Mucosa of descending colon (tissue), 3 donors: Measurements from ENCODE around the gene C1QL1. TPM values are rescaled to one million over a fixed set of nuclear protein-coding genes. Genes with fewer than 3 reads are reported as not detected.

Experiments used
- ATAC-seq: fragments of 200-7000 bp; cut with Tn5 transposase; one replicate; pipeline ENCODE4 v1.9.1; 2020; ENCODE audit warnings: mild to moderate bottlenecking, moderate library complexity
- DNase-seq, 3 donors: peaks; one replicate each; pipeline ENCODE4 v3.0.0-alpha.2; 2020
- H3K36me3 ChIP-seq: fragments of 200-600 bp; one replicate; pipeline ENCODE4 v1.8.0; 2021; ENCODE audit warnings: low read depth, mild to moderate bottlenecking
- H3K4me1 ChIP-seq: fragments of 200-600 bp; one replicate; pipeline ENCODE4 v1.8.0; 2021; ENCODE audit warnings: low read depth, mild to moderate bottlenecking
- H3K4me3 ChIP-seq: fragments of 200-600 bp; one replicate; pipeline ENCODE4 v1.8.0; 2021; ENCODE audit warnings: mild to moderate bottlenecking
- H3K9me3 ChIP-seq: fragments of 200-600 bp; one replicate; pipeline ENCODE4 v1.8.0; 2021; ENCODE audit warnings: mild to moderate bottlenecking
- intact Hi-C, 2 donors: fragments of 100-400 bp; cut with DNase I in 1 of 2; cut with micrococcal nuclease in 1 of 2; formaldehyde crosslinking; loops; one replicate each; pipeline versions ENCODE4 v1.11.0 to v1.11.1; 2022; cut with DNase I, micrococcal nuclease
- total RNA-seq, 3 donors: library from RNA; stranded (reverse); fragmentation: NEBNext Ultra II Directional in 2 of 3; extraction: Animal tissue kit (Norgen Biotek cat#: 25700) in 2 of 3; gene quantifications; one replicate each; pipeline versions ENCODE4 v1.2.1 to v1.2.4, GENCODE V29; 2021 to 2023
- TF ChIP-seq, protein P1 (sequence below): fragments of 200-600 bp; IDR thresholded peaks from one replicate; pipeline ENCODE4 v1.8.0; 2022; ENCODE audit warnings: antibody characterized with exemption, mild to moderate bottlenecking
- donor health status: DM: no; HTN: no; CAD: no; lungs with moderate emphysema.
- donor health status: DM: no; HTN: no; CAD: no.
- donor health status: DM: no; HTN: yes; CAD: no.

Gene C1QL1
- total RNA-seq, 3 donors from 2014 or later: 0.29 to 6.5 (median 0.60) TPM

DNA sequence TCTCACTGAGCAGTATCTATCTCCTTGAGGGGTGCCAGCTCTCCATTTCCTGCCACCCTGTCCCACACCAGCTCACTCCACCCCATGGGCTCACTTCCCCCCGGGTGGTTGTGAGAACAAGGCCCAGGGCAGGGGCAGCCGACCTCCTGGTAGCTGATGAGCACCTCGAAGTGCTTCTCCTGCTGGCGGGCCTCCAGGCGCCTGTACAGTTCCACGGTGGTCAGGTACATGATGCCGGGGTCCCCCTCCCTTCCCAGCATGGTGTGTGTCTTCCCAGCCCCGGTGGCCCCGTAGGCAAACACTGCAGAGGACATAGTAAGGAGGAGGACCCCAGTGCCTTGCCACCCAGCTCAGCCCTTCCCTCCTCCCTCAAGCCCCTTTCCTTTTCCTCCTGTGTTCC is 33.0 kb downstream of the C1QL1 start:
- no peaks in the 10 kb centered on the region for H3K36me3 ChIP-seq
- H3K4me1 ChIP-seq: no peaks in the 10 kb centered on the region
- no peaks in the 10 kb centered on the region for H3K9me3 ChIP-seq
- TF ChIP-seq, protein P1, sequence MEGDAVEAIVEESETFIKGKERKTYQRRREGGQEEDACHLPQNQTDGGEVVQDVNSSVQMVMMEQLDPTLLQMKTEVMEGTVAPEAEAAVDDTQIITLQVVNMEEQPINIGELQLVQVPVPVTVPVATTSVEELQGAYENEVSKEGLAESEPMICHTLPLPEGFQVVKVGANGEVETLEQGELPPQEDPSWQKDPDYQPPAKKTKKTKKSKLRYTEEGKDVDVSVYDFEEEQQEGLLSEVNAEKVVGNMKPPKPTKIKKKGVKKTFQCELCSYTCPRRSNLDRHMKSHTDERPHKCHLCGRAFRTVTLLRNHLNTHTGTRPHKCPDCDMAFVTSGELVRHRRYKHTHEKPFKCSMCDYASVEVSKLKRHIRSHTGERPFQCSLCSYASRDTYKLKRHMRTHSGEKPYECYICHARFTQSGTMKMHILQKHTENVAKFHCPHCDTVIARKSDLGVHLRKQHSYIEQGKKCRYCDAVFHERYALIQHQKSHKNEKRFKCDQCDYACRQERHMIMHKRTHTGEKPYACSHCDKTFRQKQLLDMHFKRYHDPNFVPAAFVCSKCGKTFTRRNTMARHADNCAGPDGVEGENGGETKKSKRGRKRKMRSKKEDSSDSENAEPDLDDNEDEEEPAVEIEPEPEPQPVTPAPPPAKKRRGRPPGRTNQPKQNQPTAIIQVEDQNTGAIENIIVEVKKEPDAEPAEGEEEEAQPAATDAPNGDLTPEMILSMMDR: no peak
- DNase-seq: no peak
- intact Hi-C loops: no loop called here
- H3K4me3 ChIP-seq: no peak overlapping the region
- ATAC-seq: no peak

DNA sequence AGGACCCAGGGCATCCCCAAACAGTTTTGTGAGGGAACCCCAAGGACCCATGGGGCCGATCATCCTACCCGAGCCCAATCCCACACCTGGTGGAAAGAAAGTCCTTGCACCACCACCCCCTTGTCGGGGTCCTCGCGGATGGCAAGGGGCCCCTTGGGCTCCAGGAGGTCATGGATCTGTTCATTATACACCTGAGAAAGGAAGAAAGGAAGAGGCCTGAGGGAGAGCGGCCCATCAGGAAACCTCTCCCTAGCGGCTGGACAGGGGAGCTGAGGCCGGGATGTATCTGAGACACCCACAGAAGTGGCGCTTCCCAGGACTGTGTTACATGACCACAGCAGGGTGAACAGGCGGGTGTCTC is 33.4 kb downstream of the C1QL1 start:
- intact Hi-C loops: no loop called here
- Histone ChIP-seq H3K36me3 (no peaks in the 10 kb centered on the region), H3K9me3 (no peaks in the 10 kb centered on the region), H3K4me3 (no peak overlapping the region), H3K4me1 (no peaks in the 10 kb centered on the region)
- ATAC-seq (no peak), DNase-seq (no peak)
- TF ChIP-seq, protein P1: no peak

DNA sequence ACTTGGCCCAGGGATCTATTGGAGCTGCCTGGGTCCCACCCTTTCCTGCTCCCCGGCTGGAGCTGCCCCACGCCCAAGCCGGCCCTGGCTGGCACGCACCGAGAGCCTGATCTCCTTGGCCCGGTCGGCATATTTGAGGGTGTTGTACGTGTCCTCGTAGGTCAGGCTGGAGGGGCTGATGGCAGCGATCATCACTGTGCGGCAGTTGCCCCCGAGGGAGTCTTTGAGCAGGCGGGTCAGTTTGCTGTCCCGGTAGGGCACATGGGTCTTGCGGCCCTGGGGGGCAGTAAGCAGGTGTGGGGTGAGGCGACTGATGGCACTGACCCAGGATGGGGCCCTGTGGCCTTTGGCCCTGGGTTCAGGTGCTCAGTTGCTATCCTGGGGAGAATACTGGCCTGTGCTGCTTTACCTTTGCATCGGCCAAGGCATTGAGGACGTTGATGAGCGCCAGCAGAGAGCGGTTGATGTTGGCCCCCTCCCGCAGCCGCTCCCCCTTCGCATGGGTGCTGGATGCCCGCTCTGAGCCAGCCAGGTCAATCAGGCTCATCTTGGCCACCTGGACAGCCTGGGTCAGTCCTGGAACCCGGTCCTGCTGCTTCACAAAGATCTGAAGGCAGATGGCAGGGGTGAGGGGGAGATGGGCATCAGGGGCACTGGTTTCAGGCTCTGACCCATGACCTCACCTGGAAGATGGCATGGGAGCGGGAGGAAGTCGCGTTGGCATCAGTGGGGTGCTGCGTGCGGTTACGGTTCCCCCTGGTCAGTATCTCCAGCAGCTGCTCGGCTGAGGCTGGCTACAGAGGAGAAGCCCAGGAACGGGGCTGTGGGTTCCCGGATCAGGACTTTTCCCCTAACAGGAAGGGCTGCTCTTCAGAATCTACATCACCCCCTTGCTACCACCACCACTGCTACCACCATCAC is 34.0 kb downstream of the C1QL1 start:
- Histone ChIP-seq H3K9me3 (no peaks in the 10 kb centered on the region), H3K4me1 (no peaks in the 10 kb centered on the region), H3K36me3 (no peaks in the 10 kb centered on the region), H3K4me3 (no peak overlapping the region)
- TF ChIP-seq, protein P1: no peak
- intact Hi-C loops: no loop called here
- DNase-seq (peak in 1 of 3 donors; percentile 10), ATAC-seq (no peak)

DNA sequence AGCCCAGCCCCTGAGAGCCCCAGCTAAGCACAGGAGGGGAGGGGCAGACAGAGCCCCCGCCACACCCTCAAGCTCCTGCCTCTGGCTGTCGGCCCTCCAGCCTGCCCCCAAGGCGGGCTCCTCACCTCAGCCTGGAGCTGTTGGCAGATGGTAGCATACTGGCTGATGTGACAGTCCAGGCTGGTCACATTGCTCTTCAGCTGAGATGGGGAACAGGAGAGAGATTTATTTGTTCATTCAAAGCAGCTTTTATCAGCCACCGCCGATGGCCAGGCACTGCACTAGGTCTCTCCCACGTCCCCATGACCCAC is 35.4 kb downstream of the C1QL1 start:
- Histone ChIP-seq H3K4me3 (no peak overlapping the region), H3K9me3 (no peaks in the 10 kb centered on the region), H3K4me1 (no peaks in the 10 kb centered on the region), H3K36me3 (no peaks in the 10 kb centered on the region)
- DNase-seq: no peak
- intact Hi-C loops: no loop called here
- TF ChIP-seq, protein P1: no peak
- no peak for ATAC-seq

DNA sequence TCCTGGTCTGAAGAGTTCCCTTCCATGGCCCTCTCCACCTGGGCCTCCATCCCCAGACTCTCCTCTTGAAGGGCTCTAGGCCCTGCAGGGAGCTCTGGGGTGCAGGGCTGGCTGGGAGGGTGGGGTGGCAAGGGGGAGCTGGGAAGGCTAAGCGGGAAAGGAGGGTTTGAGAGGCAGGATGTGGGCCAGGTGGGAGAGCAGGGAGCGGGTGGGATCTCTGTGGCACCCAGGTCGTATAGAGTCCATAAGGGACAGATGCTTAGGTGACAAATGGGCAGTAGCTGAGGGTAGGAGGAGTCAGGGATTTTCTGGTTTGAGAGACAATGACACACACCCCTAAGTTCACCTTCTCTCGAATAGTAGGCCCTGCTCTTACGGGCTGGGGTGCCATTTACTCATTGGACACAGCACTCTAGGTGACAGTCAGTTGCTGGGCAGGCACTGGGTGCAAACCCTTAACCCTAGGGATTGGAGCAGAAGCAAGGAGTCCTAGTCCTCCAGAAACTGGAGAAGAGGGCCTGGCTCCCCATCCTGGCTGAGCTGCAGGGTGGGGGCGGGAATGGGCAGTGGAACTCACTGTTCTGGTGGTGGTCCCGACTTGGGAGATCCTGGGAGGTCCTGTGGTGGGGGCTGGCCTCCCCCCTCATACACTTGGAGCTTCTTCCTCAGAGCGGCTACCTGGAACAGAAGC is 35.9 kb downstream of the C1QL1 start:
- Histone ChIP-seq H3K9me3 (no peaks in the 10 kb centered on the region), H3K36me3 (no peaks in the 10 kb centered on the region), H3K4me3 (no peak overlapping the region), H3K4me1 (no peaks in the 10 kb centered on the region)
- intact Hi-C loops: no loop called here
- TF ChIP-seq, protein P1: no peak
- no peak for ATAC-seq
- DNase-seq: no peak
